Measurements from ENCODE around the gene PPARGC1A. TPM values are rescaled to one million over a fixed set of nuclear protein-coding genes. Genes with fewer than 3 reads are reported as not detected.

The PPARGC1A gene
- total RNA-seq, 4 donors from 2014 or later, result 13.8 to 22.8 (median 17.1) TPM

DNA sequence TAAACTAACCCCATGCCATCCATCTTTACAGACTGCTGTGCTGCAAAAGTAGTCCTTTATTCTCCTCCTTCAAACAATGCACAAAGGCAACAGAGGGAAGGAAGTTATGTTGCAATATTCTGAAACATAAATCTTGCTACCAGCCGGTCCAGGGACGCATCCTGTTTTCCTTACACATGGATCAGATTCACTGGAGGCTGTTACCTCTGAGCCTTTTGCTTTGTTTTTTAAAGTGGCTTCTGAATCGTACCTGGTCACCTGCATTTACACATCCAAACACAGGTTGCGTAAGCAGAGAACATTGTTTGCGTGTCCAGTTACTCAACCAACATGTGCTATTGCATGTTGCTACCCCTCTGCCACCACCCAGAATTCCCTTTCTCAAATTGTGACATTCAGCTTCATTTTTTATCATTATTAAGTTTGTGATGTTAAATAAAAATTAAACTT, 8.8 kb downstream of the PPARGC1A start:
- no peaks in the 10 kb centered on the region for H3K9me3 ChIP-seq
- 43% methylated on average over 5 of the region's 5 CpGs for WGBS
- intact Hi-C loops (cut with DNase I), result no loop called here
- TF ChIP-seq POLR2AphosphoS5 (IDR thresholded peaks at IDR 0.05) (no peak), EP300 (IDR thresholded peaks at IDR 0.05) (no peak), POLR2A (IDR thresholded peaks at IDR 0.05; ENCODE audit: low read depth) (no peak)
- TF ChIP-seq, protein P1, sequence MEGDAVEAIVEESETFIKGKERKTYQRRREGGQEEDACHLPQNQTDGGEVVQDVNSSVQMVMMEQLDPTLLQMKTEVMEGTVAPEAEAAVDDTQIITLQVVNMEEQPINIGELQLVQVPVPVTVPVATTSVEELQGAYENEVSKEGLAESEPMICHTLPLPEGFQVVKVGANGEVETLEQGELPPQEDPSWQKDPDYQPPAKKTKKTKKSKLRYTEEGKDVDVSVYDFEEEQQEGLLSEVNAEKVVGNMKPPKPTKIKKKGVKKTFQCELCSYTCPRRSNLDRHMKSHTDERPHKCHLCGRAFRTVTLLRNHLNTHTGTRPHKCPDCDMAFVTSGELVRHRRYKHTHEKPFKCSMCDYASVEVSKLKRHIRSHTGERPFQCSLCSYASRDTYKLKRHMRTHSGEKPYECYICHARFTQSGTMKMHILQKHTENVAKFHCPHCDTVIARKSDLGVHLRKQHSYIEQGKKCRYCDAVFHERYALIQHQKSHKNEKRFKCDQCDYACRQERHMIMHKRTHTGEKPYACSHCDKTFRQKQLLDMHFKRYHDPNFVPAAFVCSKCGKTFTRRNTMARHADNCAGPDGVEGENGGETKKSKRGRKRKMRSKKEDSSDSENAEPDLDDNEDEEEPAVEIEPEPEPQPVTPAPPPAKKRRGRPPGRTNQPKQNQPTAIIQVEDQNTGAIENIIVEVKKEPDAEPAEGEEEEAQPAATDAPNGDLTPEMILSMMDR (IDR thresholded peaks at IDR 0.05), result no peak
- H3K27me3 ChIP-seq, result no peaks in the 10 kb centered on the region
- H3K36me3 ChIP-seq, result no peaks in the 10 kb centered on the region
- H3K27ac ChIP-seq (replicated peaks in 1 of 4), result peak overlapping the region; percentile 74 to 90 (median 87)
- peaks cover 25 to 93% (median 83%) of the 10 kb centered on the region in 4 donors for H3K4me1 ChIP-seq
- no peak for DNase-seq (ENCODE audit: extremely low spot score)
- no peak overlapping the region for H3K4me3 ChIP-seq

DNA sequence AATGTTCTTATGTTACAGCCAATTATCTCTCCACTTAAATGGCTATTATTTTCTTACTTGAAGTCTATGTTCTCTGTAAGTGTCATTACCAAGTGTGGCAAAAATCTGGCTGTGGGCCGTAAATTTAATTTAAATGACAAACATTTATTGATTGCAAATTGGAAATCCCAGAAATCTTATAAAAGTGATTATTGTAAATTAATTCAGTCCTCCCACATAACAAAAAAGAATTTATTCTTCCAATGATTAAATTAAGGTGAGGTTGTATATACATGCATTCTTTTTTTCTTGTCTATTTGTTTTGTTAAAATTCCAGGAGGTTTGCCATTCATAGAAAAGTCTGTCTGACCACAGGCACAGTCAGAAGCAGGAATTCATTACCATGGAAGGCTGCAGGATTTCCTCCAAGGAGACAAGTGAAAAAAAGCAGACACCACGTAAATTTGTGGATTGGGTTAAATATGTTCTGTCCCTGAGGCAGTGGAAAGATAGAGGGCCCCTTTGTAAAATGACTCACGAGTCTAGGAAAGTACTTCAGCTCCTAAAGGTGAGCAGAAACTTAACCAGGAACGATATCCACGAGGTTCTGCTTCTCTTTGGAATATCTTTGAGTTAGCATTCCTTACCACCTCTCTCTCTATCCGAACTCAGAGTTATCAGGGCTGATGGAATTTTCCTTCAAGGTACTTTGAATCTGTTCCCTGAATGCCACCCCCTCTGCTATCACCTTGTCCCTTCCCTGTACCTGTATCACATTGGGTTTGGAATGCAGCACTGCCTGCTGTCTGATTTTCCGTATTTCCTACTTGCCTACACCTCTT, 10.7 kb downstream of the PPARGC1A start:
- Histone ChIP-seq H3K36me3 (no peaks in the 10 kb centered on the region), H3K27ac (replicated peaks in 1 of 4) (peak overlapping the region; percentile 78 to 90 (median 87)), H3K9me3 (no peaks in the 10 kb centered on the region), H3K27me3 (no peaks in the 10 kb centered on the region), H3K4me3 (peak overlapping the region in 1 of 4 donors; percentile 11), H3K4me1 (peaks cover 32 to 93% (median 91%) of the 10 kb centered on the region in 4 donors)
- WGBS, result 50% methylated on average over 7 of the region's 7 CpGs
- TF ChIP-seq POLR2A (IDR thresholded peaks at IDR 0.05; ENCODE audit: low read depth) (no peak), POLR2AphosphoS5 (IDR thresholded peaks at IDR 0.05) (peak; percentile 34 to 63)
- intact Hi-C loops (cut with DNase I), result no loop called here
- no peak for DNase-seq (ENCODE audit: extremely low spot score)

DNA sequence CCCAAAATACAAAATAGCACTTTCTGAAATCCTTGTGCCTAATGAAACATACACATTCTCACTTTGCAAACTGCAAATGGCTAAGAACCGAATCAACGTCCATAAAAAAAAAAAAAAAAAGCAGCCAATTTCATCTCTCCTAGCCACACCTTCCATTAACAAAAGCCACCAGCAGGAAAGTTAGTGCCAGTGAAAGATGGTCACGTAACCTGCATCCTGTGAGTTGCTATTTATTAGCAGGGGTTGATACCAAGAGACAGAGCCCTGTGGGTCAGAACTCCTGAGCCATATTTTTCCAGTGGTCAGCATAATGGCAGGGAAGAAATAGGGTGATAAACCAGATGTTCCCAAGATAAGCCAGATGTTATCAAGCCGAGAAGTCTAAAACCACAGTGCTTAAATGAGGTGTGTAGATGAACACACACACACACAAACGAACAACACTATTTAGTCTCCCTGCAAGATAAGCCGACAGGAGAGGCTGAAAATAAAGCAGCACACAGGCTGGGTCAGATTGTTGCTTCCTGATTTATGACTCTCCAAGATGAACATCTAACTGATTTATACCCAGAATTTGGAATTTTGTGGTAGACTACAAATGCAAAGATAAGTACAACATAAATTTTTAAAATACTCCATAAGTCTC, 11.5 kb downstream of the PPARGC1A start:
- H3K27me3 ChIP-seq, result no peaks in the 10 kb centered on the region
- peak overlapping the region; percentile 78 to 90 (median 87) for H3K27ac ChIP-seq (replicated peaks in 1 of 4)
- H3K4me1 ChIP-seq, result peaks cover 32 to 98% (median 95%) of the 10 kb centered on the region in 4 donors
- no peak overlapping the region for H3K4me3 ChIP-seq
- no peak for DNase-seq (ENCODE audit: extremely low spot score)
- 40% methylated on average over 6 of the region's 6 CpGs for WGBS
- intact Hi-C loops (cut with DNase I), result no loop called here
- H3K36me3 ChIP-seq, result no peaks in the 10 kb centered on the region
- TF ChIP-seq POLR2A (IDR thresholded peaks at IDR 0.05; ENCODE audit: low read depth) (no peak), POLR2AphosphoS5 (IDR thresholded peaks at IDR 0.05) (no peak), EP300 (IDR thresholded peaks at IDR 0.05) (no peak)
- TF ChIP-seq, protein P1 (IDR thresholded peaks at IDR 0.05), result no peak
- H3K9me3 ChIP-seq, result no peaks in the 10 kb centered on the region

DNA sequence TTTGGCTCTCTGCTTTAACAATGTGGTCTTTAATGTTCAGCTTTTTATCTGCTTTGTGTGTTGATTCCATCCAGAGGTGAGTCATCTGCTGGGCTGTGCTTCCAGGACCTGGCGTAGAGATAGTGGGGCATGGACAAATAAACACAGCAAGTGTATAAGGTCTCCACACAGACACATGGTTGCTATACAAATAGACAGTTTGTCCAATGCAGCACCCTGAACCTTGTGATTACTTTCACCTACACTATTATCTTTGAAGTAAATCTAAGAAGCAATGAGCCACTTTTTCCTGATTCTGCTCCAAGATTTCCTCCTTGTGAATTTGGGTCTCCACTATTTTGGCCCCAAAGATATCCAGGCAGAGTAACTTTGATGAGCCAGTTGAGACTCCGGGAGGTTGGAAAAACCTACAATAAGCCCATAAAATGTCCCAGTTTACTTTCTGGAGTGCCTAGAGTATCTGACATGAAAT, 12.1 kb downstream of the PPARGC1A start:
- DNase-seq (ENCODE audit: extremely low spot score), result no peak
- peak overlapping the region; percentile 78 to 90 (median 87) for H3K27ac ChIP-seq (replicated peaks in 1 of 4)
- no peaks in the 10 kb centered on the region for H3K36me3 ChIP-seq
- H3K4me1 ChIP-seq, result peaks cover 33 to 97% (median 90%) of the 10 kb centered on the region in 4 donors
- TF ChIP-seq POLR2AphosphoS5 (IDR thresholded peaks at IDR 0.05) (peak in 1 of 2 donors; percentile 8), POLR2A (IDR thresholded peaks at IDR 0.05; ENCODE audit: low read depth) (no peak)
- H3K27me3 ChIP-seq, result no peaks in the 10 kb centered on the region
- WGBS, result 28% methylated on average over 2 of the region's 2 CpGs
- H3K4me3 ChIP-seq, result no peak overlapping the region
- H3K9me3 ChIP-seq, result no peaks in the 10 kb centered on the region
- intact Hi-C loops (cut with DNase I), result no loop called here

DNA sequence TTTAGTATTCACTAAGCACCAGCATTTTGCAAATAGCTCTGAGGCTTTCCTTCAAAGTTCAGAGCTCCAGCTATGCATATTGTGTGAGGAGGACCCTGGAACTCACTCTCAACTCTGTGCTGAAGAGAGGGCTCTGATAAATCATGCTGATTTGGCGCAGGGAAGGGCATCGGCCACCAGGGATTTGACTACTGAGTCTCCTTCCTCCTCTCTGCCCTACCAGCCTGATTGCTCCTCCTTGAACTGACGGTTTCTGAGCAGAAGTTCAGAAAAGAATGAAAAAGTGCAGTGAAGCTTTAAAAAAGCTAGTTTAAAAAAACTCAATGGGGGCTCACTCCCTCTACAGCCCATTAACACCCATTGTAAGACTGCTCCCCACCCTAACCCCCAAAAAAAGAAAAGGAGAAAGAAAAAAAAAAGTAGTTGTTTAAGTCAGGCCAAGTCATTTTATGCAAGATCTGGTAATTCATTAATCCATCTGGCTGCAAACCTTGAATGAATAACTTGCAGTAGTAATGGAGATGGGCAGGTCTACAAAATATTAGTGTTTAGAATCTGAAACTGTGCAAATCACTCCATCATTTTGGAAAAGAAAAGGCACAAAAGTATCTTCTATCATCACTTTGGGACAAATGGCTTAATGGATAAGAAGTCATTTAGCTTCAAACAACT, 13.3 kb downstream of the PPARGC1A start:
- Histone ChIP-seq H3K4me3 (no peak overlapping the region), H3K27me3 (no peaks in the 10 kb centered on the region), H3K9me3 (no peaks in the 10 kb centered on the region), H3K4me1 (peaks cover 35 to 97% (median 90%) of the 10 kb centered on the region in 4 donors), H3K27ac (replicated peaks in 1 of 4) (peak overlapping the region; percentile 78 to 90 (median 87)), H3K36me3 (no peaks in the 10 kb centered on the region)
- DNase-seq (ENCODE audit: extremely low spot score), result no peak
- intact Hi-C loops (cut with DNase I), result no loop called here
- no peak for TF ChIP-seq POLR2A (IDR thresholded peaks at IDR 0.05; ENCODE audit: low read depth)
- no peak for TF ChIP-seq EP300 (IDR thresholded peaks at IDR 0.05)
- TF ChIP-seq, protein P1 (IDR thresholded peaks at IDR 0.05), result peak in 1 of 3 experiments; percentile 3
- TF ChIP-seq POLR2AphosphoS5 (IDR thresholded peaks at IDR 0.05), result no peak
- WGBS, result 77% methylated on average over 3 of the region's 3 CpGs
